IMR-90 (cell line): ENCODE results near the gene HMCES. TPM values are rescaled to one million over a fixed set of nuclear protein-coding genes. Genes with fewer than 3 reads are reported as not detected.

Source experiments
- ATAC-seq: fragments of 200-7000 bp; cut with Tn5 transposase; 2 replicates; pipeline ENCODE4 v1.9.1; 2020; ENCODE audit warnings: low read depth, mild to moderate bottlenecking, moderate library complexity
- BruUV-seq: library from RNA; stranded (reverse); fragments of 400-500 nt; replicated peaks from 2 replicates; lab custom pipeline; 2021; lab: Mats Ljungman, UMichigan
- CTCF ChIA-PET: fragments of 300-600 bp; formaldehyde crosslinking; extraction: SDS; loops from one replicate; lab custom pipeline; 2021; ENCODE audit warnings: antibody characterized with exemption; lab: Yijun Ruan, JAX
- POLR2A ChIA-PET: fragments of 300-600 bp; sonication (Branson Sonifier 250); formaldehyde crosslinking; loops from one replicate; lab custom pipeline; 2022; ENCODE audit warnings: antibody characterized with exemption; ENCODE audit not compliant: unreplicated experiment; lab: Charles Lee
- DNase-seq: peaks from one replicate; pipeline ENCODE4 v3.0.0; 2013
- H2AFZ ChIP-seq: replicated peaks from 2 replicates; pipeline ENCODE3; 2013; ENCODE audit warnings: low read length, mild to moderate bottlenecking; ENCODE audit not compliant: poor library complexity
- H2AK5ac ChIP-seq: 2 replicates; pipeline ENCODE4 v1.6.1; 2013; ENCODE audit warnings: low read depth, low read length, inconsistent platforms
- H2AK9ac ChIP-seq: replicated peaks from 2 replicates; pipeline ENCODE3; 2013; ENCODE audit warnings: mild to moderate bottlenecking, low read depth, low read length, moderate library complexity; ENCODE audit not compliant: poor library complexity
- H2BK120ac ChIP-seq: 2 replicates; pipeline ENCODE4 v1.6.1; 2013; ENCODE audit warnings: low read depth, low read length, inconsistent platforms
- H2BK15ac ChIP-seq: 3 replicates; pipeline ENCODE4 v1.6.1; 2013; ENCODE audit warnings: low read depth, low read length, inconsistent platforms
- H2BK20ac ChIP-seq: 2 replicates; pipeline ENCODE4 v1.6.1; 2013; ENCODE audit warnings: low read depth, mild to moderate bottlenecking, inconsistent platforms, low read length, moderate library complexity
- H2BK5ac ChIP-seq: 2 replicates; pipeline ENCODE4 v1.6.1; 2013; ENCODE audit warnings: mild to moderate bottlenecking, low read depth, low read length, inconsistent platforms; ENCODE audit not compliant: poor library complexity, severe bottlenecking
- H3K14ac ChIP-seq: replicated peaks from 2 replicates; pipeline ENCODE4 v1.6.1; 2013; ENCODE audit warnings: low read depth, low read length, inconsistent platforms
- H3K18ac ChIP-seq: 2 replicates; pipeline ENCODE4 v1.6.1; 2013; ENCODE audit warnings: low read depth, low read length, control low read depth
- H3K23ac ChIP-seq: 2 replicates; pipeline ENCODE4 v1.6.1; 2013; ENCODE audit warnings: low read depth, low read length, inconsistent platforms
- H3K27ac ChIP-seq: 2 replicates; pipeline ENCODE4 v1.5.1; 2013; ENCODE audit warnings: mild to moderate bottlenecking, control low read depth, low read length; ENCODE audit not compliant: insufficient read depth
- H3K27me3 ChIP-seq: 2 replicates; pipeline ENCODE4 v1.6.1; 2013; ENCODE audit warnings: low read length; ENCODE audit not compliant: control insufficient read depth, insufficient read depth
- H3K36me3 ChIP-seq: 2 replicates; pipeline ENCODE4 v1.6.1; 2013; ENCODE audit warnings: low read length, mixed read lengths; ENCODE audit not compliant: control insufficient read depth, insufficient read depth
- H3K4ac ChIP-seq: 2 replicates; pipeline ENCODE4 v1.6.1; 2013; ENCODE audit warnings: low read depth, low read length, inconsistent platforms
- H3K4me1 ChIP-seq: 2 replicates; pipeline ENCODE4 v1.6.1; 2013; ENCODE audit warnings: low read length, mixed read lengths; ENCODE audit not compliant: control insufficient read depth, insufficient read depth
- H3K4me2 ChIP-seq: 2 replicates; pipeline ENCODE4 v1.6.1; 2013; ENCODE audit warnings: low read depth, mild to moderate bottlenecking, control low read depth, low read length, moderate library complexity
- H3K4me3 ChIP-seq: 2 replicates; pipeline ENCODE4 v1.5.1; 2013; ENCODE audit warnings: low read depth, mild to moderate bottlenecking, control low read depth, low read length, moderate library complexity; ENCODE audit not compliant: insufficient read depth
- H3K56ac ChIP-seq: 2 replicates; pipeline ENCODE4 v1.6.1; 2013; ENCODE audit warnings: low read length, inconsistent platforms; ENCODE audit not compliant: insufficient read depth; ENCODE audit errors: extremely low read depth
- H3K79me1 ChIP-seq, 2 experiments: 2 replicates each; pipeline ENCODE4 v1.6.1; 2013; ENCODE audit warnings: low read length in 2 of 2, inconsistent platforms in 1 of 2, low read depth in 1 of 2
- H3K9ac ChIP-seq: 2 replicates; pipeline ENCODE4 v1.6.1; 2013; ENCODE audit warnings: low read depth, low read length, control low read depth
- H3K9me1 ChIP-seq: 2 replicates; pipeline ENCODE4 v1.6.1; 2013; ENCODE audit warnings: low read length, inconsistent platforms; ENCODE audit not compliant: insufficient read depth
- H3K9me3 ChIP-seq: 2 replicates; pipeline ENCODE4 v1.6.1; 2013; ENCODE audit warnings: low read length; ENCODE audit not compliant: control insufficient read depth, insufficient read depth
- H4K20me1 ChIP-seq: 2 replicates; pipeline ENCODE4 v1.6.1; 2013; ENCODE audit warnings: low read length, inconsistent platforms; ENCODE audit not compliant: insufficient read depth
- H4K5ac ChIP-seq: 2 replicates; pipeline ENCODE4 v1.6.1; 2013; ENCODE audit warnings: mild to moderate bottlenecking, low read depth, low read length, control low read depth
- H4K8ac ChIP-seq, 2 experiments: 2 replicates each; pipeline ENCODE4 v1.6.1; 2013; ENCODE audit warnings: low read depth in 2 of 2, low read length in 2 of 2, control low read depth in 1 of 2, inconsistent platforms in 1 of 2
- H4K91ac ChIP-seq: 2 replicates; pipeline ENCODE4 v1.6.1; 2013; ENCODE audit warnings: low read depth, low read length, inconsistent platforms; ENCODE audit not compliant: insufficient read depth
- BHLHE40 ChIP-seq: fragments of 150-350 bp; IDR thresholded peaks from 2 replicates; pipeline ENCODE4 v1.6.1; 2016; ENCODE audit warnings: mild to moderate bottlenecking, low read depth, low read length
- CEBPB ChIP-seq: IDR thresholded peaks from 2 replicates; pipeline ENCODE4 v1.6.1; 2012; ENCODE audit warnings: low read depth, low read length, improper control_type of control experiment
- FOS ChIP-seq: fragments of 150-350 bp; IDR thresholded peaks from 2 replicates; pipeline ENCODE4 v1.6.1; 2016; ENCODE audit warnings: low read depth, low read length
- MAFK ChIP-seq: IDR thresholded peaks from 2 replicates; pipeline ENCODE4 v1.6.1; 2012; ENCODE audit warnings: low read depth, low read length, improper control_type of control experiment
- MXI1 ChIP-seq: IDR thresholded peaks from 2 replicates; pipeline ENCODE4 v1.6.1; 2012; ENCODE audit warnings: low read depth, mild to moderate bottlenecking, low read length, moderate library complexity, borderline replicate concordance
- SMC3 ChIP-seq: fragments of 150-350 bp; IDR thresholded peaks from 2 replicates; pipeline ENCODE4 v1.6.1; 2016; ENCODE audit warnings: low read depth, mild to moderate bottlenecking, antibody characterized with exemption, low read length, moderate library complexity
- USF2 ChIP-seq: fragments of 150-350 bp; IDR thresholded peaks from 2 replicates; pipeline ENCODE4 v1.6.1; 2017; ENCODE audit warnings: mild to moderate bottlenecking, antibody characterized with exemption, low read length, low read depth
- WGBS, 2 experiments: methylation state at CpG; one replicate each; pipeline versions ENCODE4 v1.1.5 to v1.1.7; 2013; ENCODE audit warnings: missing lambda C conversion rate in 2 of 2; ENCODE audit not compliant: insufficient read length in 1 of 2; ENCODE audit errors: extremely low coverage in 2 of 2; 5-methylcytosine and 5-hydroxymethylcytosine counted together
- dilution Hi-C: fragments of 300-500 bp; cut with HindIII; formaldehyde crosslinking; loops from one replicate; pipeline ENCODE4 v1.14.3; 2018; ENCODE audit warnings: low sequenced_read_pairs; ENCODE audit not compliant: unreplicated experiment
- in situ Hi-C: fragments of 300-500 bp; cut with MboI; formaldehyde crosslinking; loops from 3 replicates; pipeline ENCODE4 v1.14.3; 2019; ENCODE audit warnings: low sequenced_read_pairs, inconsistent platforms, mixed read lengths
- intact Hi-C: fragments of 100-400 bp; cut with micrococcal nuclease; formaldehyde crosslinking; loops from 2 replicates; pipeline ENCODE4 v1.10.0; 2022
- polyA plus RNA-seq, 3 experiments: library from polyadenylated mRNA; depleted of rRNA; stranded (reverse); fragments of >200 nt; gene quantifications; 2 replicates each; pipeline ENCODE4 v1.2.3, GENCODE V29; 2012; ENCODE audit warnings: low replicate concordance in 1 of 3
- total RNA-seq: library from RNA; depleted of rRNA; stranded (reverse); fragments of >200 nt; gene quantifications from 2 replicates; pipeline ENCODE4 v1.2.3, GENCODE V29; 2012
- TF ChIP-seq, protein P1 (sequence below): fragments of 150-350 bp; IDR thresholded peaks from 2 replicates; pipeline ENCODE4 v1.6.1; 2016; ENCODE audit warnings: low read depth, mild to moderate bottlenecking, low read length, moderate library complexity, borderline replicate concordance

Gene HMCES
- total and polyA plus RNA-seq, 2 of the 4 experiments (the other 2 are of a cell fraction): 26.0 to 30.5 TPM

DNA sequence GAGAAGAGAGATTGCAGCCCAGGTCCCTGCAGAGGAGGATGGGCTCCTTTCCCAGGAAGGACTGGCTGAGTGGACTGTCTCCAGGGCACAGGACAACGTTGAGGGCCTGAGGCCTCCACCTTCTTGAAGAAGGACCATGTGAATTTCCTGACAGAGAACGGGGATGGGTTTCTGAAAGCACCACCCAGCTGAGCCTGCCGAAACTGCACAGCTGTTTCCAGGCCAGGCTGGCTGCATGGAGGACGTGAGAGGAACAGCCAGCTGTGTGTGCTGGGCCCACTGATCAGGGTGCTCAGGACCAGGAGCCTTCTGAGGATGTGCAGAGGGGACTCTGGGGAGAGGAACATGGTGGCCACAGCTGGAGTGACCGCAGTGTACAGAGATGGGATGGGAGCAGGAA is 39.2 kb downstream of the HMCES start:
- Histone ChIP-seq H3K79me1 (peaks cover 0 to 43% of the 10 kb centered on the region in 2 experiments; a peak in 3 of 4 replicates), H3K18ac (no peak overlapping the region), H3K27me3 (no peaks in the 10 kb centered on the region), H3K14ac (no peak overlapping the region), H4K91ac (no peak overlapping the region), H3K27ac (no peak overlapping the region), H3K4me1 (peaks cover 6% of the 10 kb centered on the region; the same call in 1 of the 2 replicates), H4K20me1 (peaks cover 8% of the 10 kb centered on the region; the same call in 1 of the 2 replicates), H3K4me3 (no peak overlapping the region), H3K9ac (no peak overlapping the region), H2BK5ac (no peak overlapping the region), H3K56ac (no peak overlapping the region), H3K4ac (no peak overlapping the region), H2AK5ac (no peak overlapping the region), H2BK15ac (no peak overlapping the region), H3K36me3 (peaks cover 8% of the 10 kb centered on the region), H2BK120ac (no peak overlapping the region), H3K23ac (no peak overlapping the region), H3K4me2 (no peak overlapping the region), H2BK20ac (no peak overlapping the region), H2AK9ac (peak overlapping the region; percentile 33), H3K9me1 (peaks cover 19% of the 10 kb centered on the region), H4K8ac (no peak overlapping the region), H3K9me3 (no peaks in the 10 kb centered on the region), H4K5ac (no peak overlapping the region), H2AFZ (no peak overlapping the region)
- ATAC-seq (no peak), DNase-seq (no peak)
- WGBS, 2 experiments: 56% methylated on average over 5 of the region's 5 CpGs; no CpG with 5 or more reads in 1 of the 2 experiments
- ChIA-PET CTCF (no interaction called here), POLR2A (no interaction called here)
- intact Hi-C loops (no loop called here), dilution Hi-C loops (no loop called here), in situ Hi-C loops (no loop called here)
- BruUV-seq: no TSS peak
- TF ChIP-seq MAFK (no peak), FOS (no peak), BHLHE40 (no peak), SMC3 (no peak), CEBPB (no peak), MXI1 (no peak), USF2 (no peak)
- TF ChIP-seq, protein P1, sequence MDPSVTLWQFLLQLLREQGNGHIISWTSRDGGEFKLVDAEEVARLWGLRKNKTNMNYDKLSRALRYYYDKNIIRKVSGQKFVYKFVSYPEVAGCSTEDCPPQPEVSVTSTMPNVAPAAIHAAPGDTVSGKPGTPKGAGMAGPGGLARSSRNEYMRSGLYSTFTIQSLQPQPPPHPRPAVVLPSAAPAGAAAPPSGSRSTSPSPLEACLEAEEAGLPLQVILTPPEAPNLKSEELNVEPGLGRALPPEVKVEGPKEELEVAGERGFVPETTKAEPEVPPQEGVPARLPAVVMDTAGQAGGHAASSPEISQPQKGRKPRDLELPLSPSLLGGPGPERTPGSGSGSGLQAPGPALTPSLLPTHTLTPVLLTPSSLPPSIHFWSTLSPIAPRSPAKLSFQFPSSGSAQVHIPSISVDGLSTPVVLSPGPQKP: no peak
